SHP77 treated with DMSO at 0.1 percent for 48 hours (cell line): Measurements from ENCODE around the gene C2orf81.
"Not testable (repeated sequence)": the region's sequence is repeated elsewhere in the genome, so short reads cannot be mapped to it uniquely, and the experiment has no call there.

Experiments
- DNase-seq: peaks from one replicate; lab custom pipeline; 2025; lab: John Stamatoyannopoulos, UW

The C2orf81 gene

DNA sequence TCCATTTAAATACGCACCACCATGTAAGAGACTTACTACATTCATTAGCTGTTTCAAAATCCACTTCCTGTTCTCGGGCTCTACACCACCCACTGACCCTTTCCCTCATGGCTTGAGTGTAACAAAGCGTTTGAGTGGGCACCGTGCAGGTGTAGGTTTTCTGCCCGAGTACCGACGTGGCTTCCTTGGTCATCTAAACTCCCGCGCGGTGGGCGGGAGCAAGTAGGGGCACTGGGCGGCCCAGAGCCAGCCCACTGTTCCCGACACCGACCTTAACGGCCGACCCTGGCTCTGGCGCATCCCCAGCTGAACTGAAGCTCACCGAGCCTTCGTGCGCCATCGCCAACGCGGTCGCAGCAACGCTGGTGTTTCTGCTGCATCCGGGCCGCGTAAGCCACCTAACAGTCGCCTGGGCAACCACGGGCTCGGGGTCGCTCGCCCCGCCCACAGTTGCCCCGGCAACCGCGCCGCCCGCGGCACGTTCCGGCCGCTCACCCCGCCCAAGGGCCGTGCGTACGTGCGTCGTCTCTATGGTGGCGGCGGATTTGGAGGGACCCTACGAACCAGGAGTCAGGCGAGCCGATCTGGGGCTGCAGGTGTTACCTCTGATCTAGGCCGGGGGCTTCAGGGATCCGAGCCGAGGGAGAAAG, at the start of gene C2orf81, which contains the start of gene WDR54:
Gene C2orf81 (minus strand): TSS at position 399 of the 650 bp plus-strand sequence. CDS start 59 bp downstream, at position 340.
Gene WDR54 (plus strand): TSS at position 510 of the 650 bp plus-strand sequence. CDS start 424 bp downstream, outside the sequence.
- peak; percentile 85 for DNase-seq

DNA sequence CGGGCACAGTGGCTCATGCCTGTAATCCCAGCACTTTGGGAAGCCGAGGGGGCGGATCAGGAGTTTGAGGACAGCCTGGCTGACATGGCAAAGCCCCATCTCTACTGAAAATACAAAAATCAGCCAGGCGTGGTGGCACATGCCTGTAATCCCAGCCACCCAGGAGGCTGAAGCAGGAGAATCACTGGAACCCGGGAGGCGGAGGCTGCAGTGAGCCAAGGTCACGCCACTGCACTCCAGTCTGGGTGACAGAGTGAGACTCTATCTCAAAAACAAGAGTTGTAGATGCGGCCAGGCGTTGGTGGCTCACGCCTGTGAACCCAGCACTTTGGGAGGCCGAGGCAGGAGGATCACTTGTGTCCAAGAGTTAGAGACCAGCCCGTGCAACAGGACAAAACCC, 49.3 kb upstream of the C2orf81 start:
- not testable (repeated sequence) for DNase-seq

DNA sequence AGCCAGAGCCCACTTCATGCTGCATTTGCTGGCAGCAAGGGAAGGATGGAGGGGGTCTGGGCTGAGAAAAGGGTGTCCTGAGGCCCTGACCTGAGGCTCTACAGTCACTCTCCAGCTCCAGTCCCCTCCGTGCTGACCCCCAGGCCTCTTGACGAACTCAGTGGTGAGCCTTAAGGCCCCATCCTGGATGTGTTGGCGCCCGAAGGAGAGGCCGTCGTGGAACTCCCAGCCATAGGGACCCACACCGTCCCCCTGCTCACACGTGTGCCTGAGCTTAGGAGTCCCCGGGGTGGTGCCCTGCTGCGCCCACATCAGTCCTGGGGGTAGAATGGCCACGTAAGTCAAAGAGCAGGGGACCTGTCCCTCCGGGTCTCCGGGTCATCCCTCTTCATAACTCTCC, 43.0 kb upstream of the C2orf81 start:
- DNase-seq = no peak

DNA sequence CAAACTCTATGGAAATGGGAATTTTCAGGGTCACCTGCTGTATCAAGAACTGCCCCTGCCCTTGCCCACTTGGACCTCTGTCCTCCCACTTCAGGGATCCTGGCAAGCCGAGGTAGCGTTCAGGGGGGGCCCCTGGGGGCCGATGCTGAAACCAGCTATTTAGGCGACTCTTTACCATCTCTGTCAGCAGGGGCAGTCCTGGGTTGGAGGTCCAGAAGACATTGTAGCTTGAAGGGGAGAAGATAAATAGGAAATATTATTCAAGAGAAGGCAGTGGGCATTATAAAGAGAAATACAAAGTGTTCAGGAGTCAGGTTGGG, 41.3 kb upstream of the C2orf81 start:
- no peak for DNase-seq

DNA sequence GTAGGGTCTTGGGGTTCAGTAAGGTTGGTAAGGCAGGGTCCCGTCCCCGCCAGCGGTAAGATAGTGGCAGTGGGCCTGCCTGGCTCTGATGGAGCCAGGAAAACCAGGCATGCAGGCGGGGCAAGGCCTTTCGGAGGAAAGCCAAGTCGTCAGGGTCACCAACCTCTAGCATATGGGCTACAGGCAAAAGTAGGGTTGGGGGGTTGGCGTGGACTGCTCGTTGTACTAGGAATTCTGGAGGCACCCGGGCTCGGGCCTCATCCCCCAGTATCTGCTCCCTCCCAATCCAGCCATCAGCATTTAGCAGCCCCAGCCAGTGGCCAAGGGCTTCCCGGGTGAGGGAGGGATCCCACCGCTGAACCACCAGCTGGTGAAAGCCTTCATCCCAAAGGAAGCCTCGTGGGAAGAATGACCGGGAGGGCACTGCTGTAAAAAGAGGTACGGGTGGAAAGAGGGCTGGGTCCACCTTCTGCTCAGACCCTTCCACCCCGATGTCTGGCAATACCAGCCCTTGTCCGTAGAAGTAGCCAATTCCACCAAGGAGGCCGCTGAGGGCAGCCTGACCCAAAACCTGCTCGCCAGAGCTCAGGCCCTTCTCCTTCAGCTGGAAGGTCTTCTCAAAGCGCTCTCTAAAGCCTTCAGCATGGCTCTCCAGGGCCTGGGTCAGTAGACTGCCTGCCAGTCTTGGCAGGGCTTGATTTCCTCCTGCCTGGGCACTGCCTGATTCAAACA, 40.8 kb upstream of the C2orf81 start:
- DNase-seq = no peak

DNA sequence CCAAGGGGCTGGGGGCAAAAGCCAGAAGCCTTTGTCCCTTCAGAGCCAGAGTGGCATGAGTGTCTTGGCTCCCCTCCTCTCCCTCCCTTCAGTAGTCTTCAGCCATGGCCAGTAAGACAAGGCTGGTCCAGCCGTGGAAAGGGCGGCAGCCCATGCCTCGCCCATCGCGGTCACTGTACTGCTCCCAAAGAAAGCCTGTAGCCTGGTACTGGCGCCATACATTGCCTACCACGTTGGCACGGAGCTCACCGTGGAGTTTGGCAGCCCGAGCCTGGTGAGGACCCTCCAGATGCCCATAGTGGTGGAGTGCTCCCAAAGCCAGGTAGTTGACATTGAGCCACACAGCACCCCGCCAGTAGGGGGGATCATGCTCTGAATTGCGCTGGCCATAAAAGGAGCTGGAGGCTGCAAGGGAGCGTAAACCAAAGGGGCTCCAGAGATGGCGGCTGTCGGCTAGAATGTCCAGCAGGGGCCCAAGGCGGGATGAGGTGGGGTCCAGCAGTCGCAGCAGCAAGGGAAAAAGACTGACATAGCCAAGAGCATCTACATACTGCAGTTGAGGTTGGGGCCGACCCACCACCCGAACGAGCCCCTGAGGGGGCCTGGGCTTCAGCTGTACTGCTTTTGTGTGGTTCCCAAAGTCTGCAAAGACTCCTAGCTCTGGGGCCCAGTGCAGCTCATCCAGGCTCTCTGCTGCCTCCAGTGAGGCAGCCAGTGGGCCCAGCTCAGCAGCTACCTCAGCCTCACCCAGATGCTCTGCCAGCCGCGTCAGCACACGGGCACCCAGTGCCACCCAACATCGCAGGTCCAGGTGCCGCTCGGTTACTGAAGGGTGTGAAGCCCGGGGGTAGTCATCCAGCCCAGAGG, 40.0 kb upstream of the C2orf81 start:
- no peak for DNase-seq

DNA sequence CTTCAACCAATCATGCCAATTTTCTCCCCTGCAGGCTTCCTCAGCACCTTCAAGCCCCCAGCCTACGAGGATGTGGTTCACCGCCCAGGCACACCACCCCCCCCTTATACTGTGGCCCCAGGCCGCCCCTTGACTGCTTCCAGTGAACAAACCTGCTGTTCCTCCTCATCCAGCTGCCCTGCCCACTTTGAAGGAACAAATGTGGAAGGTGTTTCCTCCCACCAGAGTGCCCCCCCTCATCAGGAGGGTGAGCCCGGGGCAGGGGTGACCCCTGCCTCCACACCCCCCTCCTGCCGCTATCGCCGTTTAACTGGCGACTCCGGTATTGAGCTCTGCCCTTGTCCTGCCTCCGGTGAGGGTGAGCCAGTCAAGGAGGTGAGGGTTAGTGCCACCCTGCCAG, 38.8 kb upstream of the C2orf81 start:
- DNase-seq = not testable (repeated sequence)

DNA sequence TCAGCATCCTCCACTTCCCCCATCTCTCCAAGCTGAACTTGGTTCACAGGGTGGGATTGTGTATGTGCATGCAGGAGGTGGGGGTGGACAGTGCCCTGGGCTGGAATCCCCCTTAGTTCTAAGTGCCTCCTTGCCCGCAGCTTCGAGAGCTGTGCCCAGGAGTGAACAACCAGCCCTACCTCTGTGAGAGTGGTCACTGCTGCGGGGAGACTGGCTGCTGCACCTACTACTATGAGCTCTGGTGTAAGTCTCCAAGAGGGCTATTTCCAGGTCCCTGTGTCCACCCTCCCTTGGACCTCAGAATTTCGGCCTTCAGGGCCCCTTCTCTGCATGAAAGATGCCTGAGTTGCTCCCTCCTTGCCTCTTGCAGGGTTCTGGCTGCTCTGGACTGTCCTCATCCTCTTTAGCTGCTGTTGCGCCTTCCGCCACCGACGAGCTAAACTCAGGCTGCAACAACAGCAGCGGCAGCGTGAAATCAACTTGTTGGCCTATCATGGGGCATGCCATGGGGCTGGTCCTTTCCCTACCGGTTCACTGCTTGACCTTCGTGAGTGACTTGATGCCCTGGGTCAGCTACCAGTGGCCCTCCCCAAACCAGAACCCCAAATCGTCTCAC, 38.2 kb upstream of the C2orf81 start:
- DNase-seq = not testable (repeated sequence)

DNA sequence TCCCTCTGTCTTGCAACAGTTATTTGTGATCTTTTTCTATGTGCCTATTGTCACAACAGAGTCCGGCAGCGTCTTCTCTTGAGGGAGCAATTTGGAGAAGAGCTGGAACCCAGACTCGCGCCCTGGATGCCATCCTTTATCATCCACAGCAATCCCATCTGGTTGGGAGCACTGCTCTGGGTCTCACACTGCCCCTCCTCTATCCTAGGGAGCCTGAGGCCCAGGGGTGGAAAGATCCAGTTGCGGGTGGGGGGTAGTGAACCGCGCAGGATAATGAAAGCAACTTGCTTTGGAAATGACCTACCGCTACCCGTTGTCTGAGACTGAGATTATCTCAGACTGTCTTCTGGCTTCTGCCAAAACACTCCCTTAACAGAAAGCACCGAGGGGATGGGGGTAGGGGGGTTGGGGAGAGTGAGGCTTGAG, 37.5 kb upstream of the C2orf81 start:
- DNase-seq = no peak

DNA sequence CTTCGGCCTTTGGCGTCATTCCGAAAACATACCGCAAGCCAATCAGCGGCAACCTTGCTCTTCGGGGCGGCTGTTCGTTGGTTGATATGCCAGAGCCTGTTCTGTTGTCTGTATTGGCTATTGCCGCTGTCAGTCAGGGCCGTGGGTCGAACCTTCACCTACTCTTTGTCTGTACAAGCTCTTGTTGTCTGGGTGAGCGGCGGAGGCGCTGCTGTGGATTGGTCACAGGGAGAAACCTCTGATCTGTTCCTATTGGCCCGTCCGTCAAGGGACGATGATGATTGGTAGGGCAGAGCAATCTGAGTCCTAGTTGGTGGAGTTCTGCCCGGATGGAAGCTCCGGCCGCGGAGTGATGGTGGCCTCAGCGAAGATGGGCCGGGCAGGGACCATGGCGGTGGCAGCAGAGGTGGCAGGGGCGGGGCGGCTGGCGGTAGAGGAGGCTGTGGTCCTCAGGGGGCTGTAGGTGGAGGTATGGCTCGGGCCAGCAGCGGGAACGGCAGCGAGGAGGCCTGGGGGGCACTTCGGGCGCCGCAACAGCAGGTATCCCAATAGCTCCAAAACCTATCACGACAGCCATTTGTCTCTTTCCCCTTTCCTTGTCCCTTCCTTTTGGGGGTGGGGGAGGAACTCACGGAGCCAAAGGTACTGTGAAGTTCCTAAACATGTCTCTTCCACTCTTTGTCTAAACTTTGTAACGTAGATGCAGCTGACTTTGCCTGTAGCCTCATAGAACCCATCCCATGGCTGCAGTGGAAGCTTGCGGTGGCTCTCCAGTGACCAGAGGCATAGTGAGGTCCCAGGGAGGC, 36.9 kb upstream of the C2orf81 start, which contains the start of gene WBP1:
Gene WBP1 (plus strand): TSS at position 307 of the 806 bp plus-strand sequence. CDS start 165 bp downstream, at position 472.
- DNase-seq = peak; percentile 99

DNA sequence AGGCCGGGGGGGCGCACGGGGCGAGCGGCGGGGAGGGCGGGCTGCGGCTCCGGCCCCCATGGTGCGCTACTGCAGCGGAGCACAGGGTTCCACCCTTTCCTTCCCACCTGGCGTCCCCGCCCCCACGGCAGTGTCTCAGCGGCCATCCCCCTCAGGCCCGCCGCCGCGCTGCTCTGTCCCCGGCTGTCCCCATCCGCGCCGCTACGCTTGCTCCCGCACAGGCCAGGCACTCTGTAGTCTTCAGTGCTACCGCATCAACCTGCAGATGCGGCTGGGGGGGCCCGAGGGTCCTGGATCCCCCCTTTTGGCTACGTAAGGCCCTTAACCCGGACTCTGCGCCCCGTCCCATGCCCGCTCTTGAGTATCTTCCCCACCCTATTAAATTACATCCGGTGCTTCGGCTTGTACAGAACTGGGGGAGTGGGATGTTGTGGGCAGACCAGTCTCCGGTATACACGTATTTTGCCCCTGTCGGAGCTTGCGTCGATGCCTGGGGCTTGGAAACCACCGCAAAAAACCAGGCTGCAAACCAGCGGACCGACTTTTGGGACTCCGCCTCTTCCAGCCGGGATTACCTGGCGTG, 36.2 kb upstream of the C2orf81 start:
- peak; percentile 58 for DNase-seq

DNA sequence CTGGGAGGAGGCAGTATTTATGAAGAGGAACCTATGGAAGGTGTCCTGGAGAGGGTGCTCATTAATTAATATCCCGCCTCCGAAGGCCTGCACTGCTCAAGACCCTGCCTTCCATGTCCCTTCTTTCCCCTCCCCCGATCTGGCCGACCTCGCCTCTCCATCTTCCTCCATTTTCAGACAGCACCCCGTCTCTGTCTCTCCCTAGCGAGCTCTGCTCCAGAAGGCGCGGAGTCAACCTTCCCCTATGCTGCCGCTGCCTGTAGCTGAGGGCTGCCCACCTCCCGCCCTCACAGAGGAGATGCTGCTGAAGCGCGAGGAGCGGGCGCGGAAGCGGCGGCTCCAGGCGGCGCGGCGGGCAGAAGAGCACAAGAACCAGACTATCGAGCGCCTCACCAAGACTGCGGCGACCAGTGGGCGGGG, 35.7 kb upstream of the C2orf81 start:
- DNase-seq = no peak

DNA sequence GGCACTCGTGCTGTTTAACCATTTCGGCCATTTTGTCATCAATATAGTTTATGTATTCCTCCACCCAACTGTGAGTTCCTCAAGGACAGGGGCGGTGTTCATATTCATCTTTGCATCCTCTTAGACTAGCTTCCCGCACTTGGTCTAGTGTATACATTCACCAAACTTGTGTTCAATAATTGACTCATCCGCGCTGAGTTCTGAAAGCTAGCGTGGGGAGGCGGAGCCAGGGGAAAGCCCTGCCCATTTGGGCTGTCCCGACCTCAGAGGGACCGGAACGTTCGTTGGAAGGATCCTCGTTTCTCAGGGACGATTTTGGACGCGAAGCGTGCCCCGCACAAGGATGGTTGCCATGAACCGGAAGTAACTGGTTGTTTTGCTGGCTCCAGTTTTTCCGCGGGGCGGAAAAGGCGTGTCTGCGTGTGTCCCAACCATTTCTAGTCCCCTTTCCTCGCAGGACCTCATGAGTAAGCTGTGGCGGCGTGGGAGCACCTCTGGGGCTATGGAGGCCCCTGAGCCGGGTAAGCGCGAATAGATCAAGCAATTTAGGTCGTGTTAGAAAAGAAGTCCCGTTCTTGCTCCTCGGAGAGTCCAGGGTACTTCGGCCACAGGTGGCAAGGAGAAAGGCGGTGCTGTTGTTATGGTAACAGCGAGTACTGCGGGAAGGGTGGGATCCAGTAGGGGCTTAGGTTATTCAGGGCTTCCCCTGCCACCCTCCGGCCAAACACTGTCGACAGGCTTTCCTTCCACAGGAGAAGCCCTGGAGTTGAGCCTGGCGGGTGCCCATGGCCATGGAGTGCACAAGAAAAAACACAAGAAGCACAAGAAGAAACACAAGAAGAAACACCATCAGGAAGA, 33.5 kb upstream of the C2orf81 start, which contains the start of gene INO80B:
Gene INO80B (plus strand): TSS at position 434 of the 858 bp plus-strand sequence. CDS start 30 bp downstream, at position 464.
- DNase-seq = peak; percentile 89

DNA sequence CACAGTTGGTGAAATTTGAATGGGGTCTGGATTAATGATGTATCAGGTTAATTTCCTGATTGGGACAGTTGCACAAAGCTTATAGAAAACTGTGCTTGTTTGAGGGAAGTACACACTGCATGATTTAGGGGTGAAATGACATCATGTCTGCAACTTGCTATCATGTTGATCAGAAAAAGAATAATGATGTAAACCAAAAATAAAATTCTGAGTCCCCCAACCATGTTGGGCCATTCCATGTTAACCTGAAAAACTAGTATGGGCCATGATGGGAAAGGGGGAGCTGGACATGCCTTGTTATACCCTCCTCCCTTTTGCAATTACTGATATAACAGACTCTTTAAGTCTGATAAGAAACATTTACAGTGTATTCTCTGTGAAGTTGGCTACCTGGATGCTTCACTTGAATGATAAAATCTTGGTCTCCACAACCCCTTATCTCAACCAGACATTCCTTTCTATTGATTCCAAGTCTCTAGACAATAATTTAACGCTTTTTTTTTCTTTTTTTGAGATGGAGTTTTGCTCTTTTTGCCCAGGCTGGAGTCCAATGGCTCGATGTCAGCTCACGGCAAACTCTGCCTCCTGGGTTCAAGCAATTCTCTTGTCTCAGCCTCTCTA, 29.3 kb upstream of the C2orf81 start:
- no peak for DNase-seq

DNA sequence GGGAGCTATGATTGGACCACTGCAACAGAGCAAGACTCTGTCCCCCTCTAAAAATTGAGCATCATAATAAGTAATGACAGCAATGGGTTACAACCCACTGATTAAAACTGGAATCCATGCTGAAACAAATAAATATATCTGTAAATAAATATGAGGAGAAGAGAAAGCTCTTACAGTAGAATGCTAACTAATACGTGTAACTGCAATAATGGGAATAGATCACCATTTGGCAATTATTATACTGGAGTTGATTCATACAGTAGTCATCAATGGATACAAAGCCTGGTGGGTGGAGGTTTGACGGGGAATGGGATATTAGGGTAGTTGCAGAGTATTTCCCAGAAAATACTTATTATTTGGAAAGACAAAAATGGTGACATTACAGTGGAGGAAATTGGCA, 27.4 kb upstream of the C2orf81 start:
- no peak for DNase-seq

DNA sequence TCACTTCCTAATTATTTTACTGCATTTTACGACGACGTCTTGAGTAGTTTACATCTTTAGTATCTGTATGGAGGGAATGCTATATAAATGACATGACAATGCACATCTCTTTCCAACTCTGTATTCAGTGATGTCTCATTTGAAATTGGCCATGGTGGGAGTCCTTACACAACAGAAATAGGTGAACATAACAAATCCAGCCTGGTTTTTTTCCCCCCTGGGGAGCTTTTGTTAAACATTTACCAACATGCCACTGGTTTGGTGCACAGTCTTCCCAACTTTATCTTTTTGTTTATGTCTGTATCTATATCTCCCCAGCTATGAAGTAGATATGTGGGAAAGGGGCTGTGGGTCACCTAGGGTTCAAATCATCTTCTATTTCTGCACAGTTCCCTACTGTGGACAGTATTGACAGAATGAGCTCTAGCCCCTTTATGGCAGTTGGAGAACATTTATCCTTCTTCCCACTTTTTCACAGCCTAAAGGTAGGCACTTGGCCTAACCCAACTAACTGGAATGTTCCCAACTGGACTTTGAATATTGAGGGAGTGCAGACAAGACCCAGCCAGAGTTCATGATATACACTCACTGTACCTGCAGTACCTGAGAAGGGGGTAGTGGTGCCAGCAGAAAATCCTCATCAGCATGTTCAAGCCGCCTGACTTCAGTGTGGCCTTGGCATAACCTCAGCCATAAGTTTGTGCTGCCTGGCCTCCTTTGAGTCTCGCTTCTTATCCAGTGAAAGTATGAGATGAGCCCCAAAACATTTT, 26.0 kb upstream of the C2orf81 start:
- DNase-seq = no peak

DNA sequence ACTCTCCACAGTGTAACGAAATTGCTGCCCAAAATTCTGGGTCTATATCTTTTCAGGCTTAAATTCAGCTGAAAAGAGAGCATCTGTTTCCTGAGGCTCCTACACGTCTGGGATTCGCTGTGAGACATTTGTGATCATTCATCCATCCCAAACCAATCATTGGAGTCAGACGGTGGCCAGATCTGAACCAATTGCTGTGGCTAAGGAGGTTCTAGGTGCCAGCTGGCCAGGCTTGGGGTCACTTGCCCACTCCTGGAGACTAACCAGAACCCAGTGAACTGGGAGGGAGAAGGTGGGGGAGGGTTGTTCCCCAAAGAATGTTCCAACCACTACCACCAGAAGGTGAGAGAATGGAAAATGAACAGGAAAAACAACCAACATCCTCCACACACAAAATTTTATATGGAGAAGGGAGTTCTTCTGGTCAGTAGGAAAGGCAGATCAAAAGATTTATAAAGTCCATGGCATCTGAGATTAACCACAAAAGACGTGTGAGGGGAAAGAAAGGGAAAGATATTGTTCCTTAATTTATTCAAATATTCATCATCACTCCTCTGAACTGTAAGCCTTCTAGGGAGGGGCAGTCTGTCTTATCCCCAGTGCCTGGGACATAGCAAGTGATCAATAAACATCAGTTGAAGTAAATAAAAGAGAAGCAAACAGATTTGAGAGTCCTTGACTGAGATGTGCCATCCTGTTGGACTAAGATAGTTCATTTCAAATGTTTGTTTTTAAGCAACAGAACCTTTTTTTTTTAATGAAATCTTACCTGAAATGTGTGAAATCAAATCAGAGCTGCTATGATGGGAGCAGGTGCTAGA, 23.3 kb upstream of the C2orf81 start:
- DNase-seq = no peak
